Activated T-helper 2 cell treated with anti-CD3 and anti-CD28 coated beads, Interferon-gamma antibody, Interleukin-2, Interleukin-4, amounts not matched to agents 10 μg/mL and 5 μg/mL and 100 μg/mL, durations not matched to agents 14 hours and 24 hours and 36 hours (primary cell): Measurements from ENCODE around the gene NUMA1. TPM values are rescaled to one million over a fixed set of nuclear protein-coding genes. Genes with fewer than 3 reads are reported as not detected.

Experiments
- DNase-seq: peaks from one replicate; pipeline ENCODE4 v3.0.0; 2021; ENCODE audit warnings: low spot score
- H3K27ac Mint-ChIP-seq: one replicate; pipeline ENCODE4 v1.8.0; 2021; ENCODE audit warnings: mixed read lengths
- H3K27me3 Mint-ChIP-seq: one replicate; pipeline ENCODE4 v1.8.0; 2021; ENCODE audit warnings: low read depth, mixed read lengths
- H3K36me3 Mint-ChIP-seq: one replicate; pipeline ENCODE4 v1.8.0; 2021; ENCODE audit warnings: low read depth, mixed read lengths
- H3K4me1 Mint-ChIP-seq: one replicate; pipeline ENCODE4 v1.8.0; 2021; ENCODE audit warnings: low read depth, mixed read lengths
- H3K4me3 Mint-ChIP-seq: one replicate; pipeline ENCODE4 v1.8.0; 2021; ENCODE audit warnings: low read depth, mild to moderate bottlenecking, moderate library complexity, mixed read lengths
- H3K9me3 Mint-ChIP-seq: one replicate; pipeline ENCODE4 v1.8.0; 2021; ENCODE audit warnings: mixed read lengths
- intact Hi-C: fragments of 100-400 bp; cut with micrococcal nuclease; formaldehyde crosslinking; loops from one replicate; pipeline ENCODE4 v1.15.1; 2023
- total RNA-seq: library from RNA; stranded (reverse); gene quantifications from 2 replicates; pipeline ENCODE4 v1.2.3, GENCODE V29; 2022

The NUMA1 gene, protein sequence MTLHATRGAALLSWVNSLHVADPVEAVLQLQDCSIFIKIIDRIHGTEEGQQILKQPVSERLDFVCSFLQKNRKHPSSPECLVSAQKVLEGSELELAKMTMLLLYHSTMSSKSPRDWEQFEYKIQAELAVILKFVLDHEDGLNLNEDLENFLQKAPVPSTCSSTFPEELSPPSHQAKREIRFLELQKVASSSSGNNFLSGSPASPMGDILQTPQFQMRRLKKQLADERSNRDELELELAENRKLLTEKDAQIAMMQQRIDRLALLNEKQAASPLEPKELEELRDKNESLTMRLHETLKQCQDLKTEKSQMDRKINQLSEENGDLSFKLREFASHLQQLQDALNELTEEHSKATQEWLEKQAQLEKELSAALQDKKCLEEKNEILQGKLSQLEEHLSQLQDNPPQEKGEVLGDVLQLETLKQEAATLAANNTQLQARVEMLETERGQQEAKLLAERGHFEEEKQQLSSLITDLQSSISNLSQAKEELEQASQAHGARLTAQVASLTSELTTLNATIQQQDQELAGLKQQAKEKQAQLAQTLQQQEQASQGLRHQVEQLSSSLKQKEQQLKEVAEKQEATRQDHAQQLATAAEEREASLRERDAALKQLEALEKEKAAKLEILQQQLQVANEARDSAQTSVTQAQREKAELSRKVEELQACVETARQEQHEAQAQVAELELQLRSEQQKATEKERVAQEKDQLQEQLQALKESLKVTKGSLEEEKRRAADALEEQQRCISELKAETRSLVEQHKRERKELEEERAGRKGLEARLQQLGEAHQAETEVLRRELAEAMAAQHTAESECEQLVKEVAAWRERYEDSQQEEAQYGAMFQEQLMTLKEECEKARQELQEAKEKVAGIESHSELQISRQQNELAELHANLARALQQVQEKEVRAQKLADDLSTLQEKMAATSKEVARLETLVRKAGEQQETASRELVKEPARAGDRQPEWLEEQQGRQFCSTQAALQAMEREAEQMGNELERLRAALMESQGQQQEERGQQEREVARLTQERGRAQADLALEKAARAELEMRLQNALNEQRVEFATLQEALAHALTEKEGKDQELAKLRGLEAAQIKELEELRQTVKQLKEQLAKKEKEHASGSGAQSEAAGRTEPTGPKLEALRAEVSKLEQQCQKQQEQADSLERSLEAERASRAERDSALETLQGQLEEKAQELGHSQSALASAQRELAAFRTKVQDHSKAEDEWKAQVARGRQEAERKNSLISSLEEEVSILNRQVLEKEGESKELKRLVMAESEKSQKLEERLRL (N-terminal part only)
- total RNA-seq: 162 and 174 TPM in 2 replicates

DNA sequence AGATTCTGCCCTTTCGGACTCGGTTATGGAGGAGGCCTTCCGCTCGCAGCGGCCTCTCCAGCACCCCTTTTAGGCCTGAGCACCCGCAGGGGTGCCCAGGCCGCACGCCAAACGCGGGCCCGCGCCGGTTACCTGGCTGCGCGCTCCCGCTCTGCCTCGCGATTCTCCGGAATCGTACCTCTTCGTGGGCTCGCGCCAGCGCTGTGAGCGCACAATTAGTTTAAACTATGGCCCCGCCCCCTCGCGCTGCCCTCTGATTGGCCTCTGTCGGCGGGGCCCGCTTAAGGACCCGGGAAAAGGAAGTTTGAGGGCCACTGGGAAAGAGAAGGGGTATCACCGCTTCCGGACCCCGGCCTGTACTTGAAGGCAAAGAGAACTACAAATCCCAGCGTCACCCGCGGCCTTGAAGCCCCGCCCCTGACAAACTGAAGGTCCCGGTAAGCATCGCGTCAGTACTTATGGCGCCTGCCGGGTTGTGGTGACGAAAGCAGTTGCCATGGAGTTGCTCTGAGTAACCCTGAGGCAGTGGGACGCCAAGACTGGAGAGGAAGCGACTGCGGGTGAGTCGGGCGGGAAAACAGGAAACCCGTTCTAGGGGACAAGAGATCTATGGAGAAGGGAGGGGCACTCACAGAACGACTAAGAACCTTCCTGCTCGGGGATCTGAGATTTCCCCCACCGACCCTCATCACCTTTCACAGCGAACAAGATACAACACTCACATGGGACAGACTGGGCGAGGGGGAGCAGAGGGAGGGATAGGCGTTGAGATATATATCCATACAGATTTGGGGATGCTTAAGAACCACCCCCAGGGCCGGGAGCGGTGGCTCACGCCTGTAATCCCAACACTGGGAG is at the start of gene NUMA1, which contains the start of gene LRRC51:
NUMA1 (minus strand) TSS at position 217 of the 858 bp plus-strand sequence. CDS start 44,599 bp downstream, outside the sequence.
LRRC51 (plus strand) TSS at position 525 of the 858 bp plus-strand sequence. CDS start 8,234 bp downstream, outside the sequence.
- no peaks in the 10 kb centered on the region for H3K27me3 Mint-ChIP-seq
- H3K4me1 Mint-ChIP-seq: peaks cover 39% of the 10 kb centered on the region
- peak within 1 kb of the TSS; percentile 90 for H3K4me3 Mint-ChIP-seq
- peaks cover 17% of the 10 kb centered on the region for H3K36me3 Mint-ChIP-seq
- DNase-seq: peak; percentile 99
- H3K27ac Mint-ChIP-seq: peak within 1 kb of the TSS; percentile 92
- no peaks in the 10 kb centered on the region for H3K9me3 Mint-ChIP-seq
- intact Hi-C loops: loop anchor here (1.0 to 2.0 kb wide), 7 partner anchors 23 to 354 kb away; partner anchors contain the start of genes ANAPC15, CLPB, LAMTOR1 and RNF121

DNA sequence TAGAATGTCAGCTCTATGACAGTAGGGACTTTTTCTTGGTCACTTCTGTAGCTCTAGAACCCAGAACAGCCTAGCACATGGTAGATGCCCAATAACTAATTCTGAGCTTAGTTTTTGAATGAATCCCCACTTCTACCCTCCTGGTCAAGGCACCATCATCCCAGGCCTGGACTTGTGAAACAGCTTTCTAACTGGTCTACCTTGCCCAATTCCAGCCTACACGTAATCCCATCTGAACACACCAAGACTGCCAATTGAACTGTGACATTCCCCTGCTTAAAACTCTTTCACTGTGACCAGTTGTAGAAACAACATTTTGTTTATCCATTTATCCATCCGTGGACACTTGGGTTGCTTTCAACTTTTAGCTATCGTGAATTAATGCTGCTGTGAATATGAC is 49.0 kb upstream of the NUMA1 start:
- DNase-seq: no peak
- peaks cover 9% of the 10 kb centered on the region for H3K36me3 Mint-ChIP-seq

DNA sequence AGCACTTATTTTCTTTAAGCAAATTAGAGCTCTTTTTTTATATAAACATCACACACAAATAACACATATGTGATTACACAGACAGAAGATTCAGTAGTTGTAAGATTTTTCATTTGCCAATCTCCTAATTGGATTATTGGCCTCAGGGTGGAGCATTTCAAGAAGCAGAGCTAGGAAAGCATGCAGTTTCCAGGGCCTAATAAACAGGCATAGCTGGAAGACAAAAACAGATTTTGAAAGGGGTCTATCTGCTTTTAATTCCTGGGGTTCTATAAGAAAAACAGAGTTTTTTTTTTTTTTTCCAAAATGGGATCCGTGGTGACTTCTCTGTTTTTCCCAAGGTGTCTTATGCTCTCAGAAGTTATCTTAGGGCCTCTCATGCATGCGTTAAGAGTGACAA is 47.6 kb upstream of the NUMA1 start:
- no peak for DNase-seq
- Mint-ChIP-seq H3K4me1 (peaks cover 1% of the 10 kb centered on the region), H3K27me3 (peaks cover 20% of the 10 kb centered on the region), H3K27ac (no peak overlapping the region), H3K4me3 (no peak overlapping the region), H3K9me3 (peaks cover 20% of the 10 kb centered on the region), H3K36me3 (peaks cover 11% of the 10 kb centered on the region)
- intact Hi-C loops: no loop called here

More for the DNA sequence above, 49.0 kb upstream of the NUMA1 start:
- H3K4me1 Mint-ChIP-seq: no peaks in the 10 kb centered on the region
- no peak overlapping the region for H3K27ac Mint-ChIP-seq
- H3K27me3 Mint-ChIP-seq: peaks cover 25% of the 10 kb centered on the region
- no peak overlapping the region for H3K4me3 Mint-ChIP-seq
- intact Hi-C loops: no loop called here
- peaks cover 20% of the 10 kb centered on the region for H3K9me3 Mint-ChIP-seq

DNA sequence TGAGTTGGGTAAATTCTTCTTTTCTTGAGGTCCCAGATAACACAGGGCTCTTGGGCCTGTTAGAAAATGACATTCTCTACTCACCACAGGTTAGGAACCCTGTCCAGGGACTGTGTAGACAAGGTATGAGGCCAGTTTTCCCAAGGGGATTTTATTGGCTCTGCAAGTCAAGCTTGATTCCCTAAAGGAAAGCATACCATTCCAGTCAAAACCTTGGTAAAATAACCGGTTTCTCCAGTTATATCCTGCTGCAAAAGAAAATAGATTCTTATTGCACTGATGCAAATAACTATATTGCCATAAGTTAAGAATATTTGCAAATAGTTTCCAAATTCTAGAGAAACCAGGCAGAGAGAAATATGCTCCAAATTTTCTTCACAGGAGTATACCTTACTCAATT is 45.6 kb upstream of the NUMA1 start:
- intact Hi-C loops: no loop called here
- Mint-ChIP-seq H3K4me1 (peaks cover 1% of the 10 kb centered on the region), H3K36me3 (peaks cover 11% of the 10 kb centered on the region), H3K27me3 (peaks cover 12% of the 10 kb centered on the region), H3K4me3 (no peak overlapping the region), H3K9me3 (peaks cover 20% of the 10 kb centered on the region), H3K27ac (no peak overlapping the region)
- no peak for DNase-seq

DNA sequence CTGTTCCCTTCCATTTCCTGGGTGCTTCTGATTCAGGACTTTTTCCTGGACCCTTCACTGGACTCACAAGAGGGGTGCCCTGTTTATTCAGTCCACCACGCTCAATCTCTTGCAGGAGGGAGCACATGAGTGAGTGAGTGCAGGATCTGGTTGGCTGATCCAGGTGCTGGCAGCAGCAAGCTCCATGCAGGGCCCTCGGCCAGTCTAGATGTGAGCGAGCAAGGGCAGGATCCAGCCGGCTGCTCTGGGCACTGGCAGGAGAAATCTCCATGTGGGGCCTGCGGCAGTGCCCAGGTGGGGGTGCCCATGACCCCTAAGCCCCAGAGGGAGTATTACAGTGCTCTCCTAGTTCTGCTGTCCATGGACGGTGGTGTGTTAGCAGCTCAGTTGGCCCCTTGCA is 43.7 kb upstream of the NUMA1 start:
- peaks cover 1% of the 10 kb centered on the region for H3K4me1 Mint-ChIP-seq
- no peak overlapping the region for H3K27ac Mint-ChIP-seq
- H3K36me3 Mint-ChIP-seq: peaks cover 8% of the 10 kb centered on the region
- intact Hi-C loops: no loop called here
- H3K9me3 Mint-ChIP-seq: peaks cover 15% of the 10 kb centered on the region
- peaks cover 6% of the 10 kb centered on the region for H3K27me3 Mint-ChIP-seq
- no peak overlapping the region for H3K4me3 Mint-ChIP-seq
- no peak for DNase-seq

DNA sequence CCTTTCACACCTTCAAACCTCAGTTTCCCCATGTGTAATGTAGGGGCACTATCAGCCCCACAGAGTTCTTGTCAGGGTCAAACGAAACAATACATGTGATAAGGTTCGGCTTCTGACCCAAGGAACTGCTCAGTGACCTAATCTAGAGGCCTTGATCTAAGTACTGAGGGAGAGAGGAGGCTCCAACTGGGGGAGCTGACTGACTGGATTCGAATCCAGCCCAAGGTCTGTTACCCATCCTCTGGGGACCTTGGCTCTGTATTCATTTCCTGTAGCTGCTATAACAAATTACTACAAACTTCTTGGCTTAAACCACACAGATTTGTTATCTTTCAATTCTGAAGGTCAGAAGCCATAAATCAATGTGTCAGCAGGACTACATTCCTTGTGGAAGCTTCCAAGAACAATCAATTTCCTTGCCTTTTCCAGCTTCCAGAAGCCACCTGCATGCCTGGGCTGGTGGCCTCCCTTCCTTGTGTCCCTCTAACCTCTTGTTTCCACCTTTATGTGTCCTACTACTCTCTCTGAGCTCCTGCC is 42.8 kb upstream of the NUMA1 start:
- Mint-ChIP-seq H3K27ac (no peak overlapping the region), H3K27me3 (peaks cover 2% of the 10 kb centered on the region)
- intact Hi-C loops: no loop called here

DNA sequence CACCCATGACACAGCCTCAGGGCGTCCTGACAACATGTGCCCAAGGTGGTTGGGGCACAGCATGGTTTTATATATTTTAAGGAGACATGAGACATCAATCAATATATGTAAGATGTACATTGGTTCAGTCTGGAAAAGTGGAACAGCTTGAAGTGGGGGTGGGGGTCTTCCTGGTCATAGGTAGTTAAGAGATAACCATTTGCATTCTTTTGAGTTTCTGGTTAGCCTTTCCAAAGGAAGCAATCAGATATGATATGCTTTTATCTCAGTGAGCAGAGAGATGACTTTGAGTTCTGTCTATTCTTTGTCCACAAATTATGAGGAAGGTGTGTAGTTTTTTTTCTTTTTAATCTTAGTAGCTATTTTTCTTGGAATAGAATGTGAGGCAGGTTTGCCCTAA is 42.3 kb upstream of the NUMA1 start:
- no peak overlapping the region for H3K4me3 Mint-ChIP-seq
- peaks cover 3% of the 10 kb centered on the region for H3K9me3 Mint-ChIP-seq
- peaks cover 2% of the 10 kb centered on the region for H3K27me3 Mint-ChIP-seq
- H3K4me1 Mint-ChIP-seq: peaks cover 1% of the 10 kb centered on the region
- peaks cover 2% of the 10 kb centered on the region for H3K36me3 Mint-ChIP-seq
- DNase-seq: no peak
- no peak overlapping the region for H3K27ac Mint-ChIP-seq
- intact Hi-C loops: no loop called here

More for the DNA sequence above, 42.8 kb upstream of the NUMA1 start:
- no peak for DNase-seq
- peaks cover 7% of the 10 kb centered on the region for H3K9me3 Mint-ChIP-seq
- peaks cover 1% of the 10 kb centered on the region for H3K4me1 Mint-ChIP-seq
- no peak overlapping the region for H3K4me3 Mint-ChIP-seq
- peaks cover 2% of the 10 kb centered on the region for H3K36me3 Mint-ChIP-seq

DNA sequence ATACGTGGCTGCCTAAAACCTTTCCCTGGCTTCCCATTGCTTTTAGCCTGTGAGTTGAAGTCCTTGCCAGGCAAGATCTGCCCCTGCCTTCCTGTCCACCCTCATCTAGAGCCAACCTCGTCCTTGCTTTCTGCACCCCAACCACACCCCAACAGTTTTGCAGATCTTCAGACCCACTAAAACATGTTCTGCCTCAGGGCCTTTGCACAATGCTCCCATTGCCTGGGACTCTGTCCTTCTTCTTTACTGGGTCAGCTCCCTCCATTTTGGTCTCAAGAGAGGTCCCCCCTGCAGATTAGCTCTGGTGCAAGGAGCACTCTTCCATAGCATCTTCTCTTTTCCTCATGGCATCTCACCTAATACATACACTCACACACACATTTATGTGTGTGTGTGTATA is 40.6 kb upstream of the NUMA1 start:
- Mint-ChIP-seq H3K4me3 (no peak overlapping the region), H3K36me3 (peaks cover 2% of the 10 kb centered on the region), H3K27me3 (peaks cover 2% of the 10 kb centered on the region), H3K4me1 (peaks cover 1% of the 10 kb centered on the region), H3K27ac (no peak overlapping the region), H3K9me3 (no peaks in the 10 kb centered on the region)
- DNase-seq: no peak
- intact Hi-C loops: no loop called here

DNA sequence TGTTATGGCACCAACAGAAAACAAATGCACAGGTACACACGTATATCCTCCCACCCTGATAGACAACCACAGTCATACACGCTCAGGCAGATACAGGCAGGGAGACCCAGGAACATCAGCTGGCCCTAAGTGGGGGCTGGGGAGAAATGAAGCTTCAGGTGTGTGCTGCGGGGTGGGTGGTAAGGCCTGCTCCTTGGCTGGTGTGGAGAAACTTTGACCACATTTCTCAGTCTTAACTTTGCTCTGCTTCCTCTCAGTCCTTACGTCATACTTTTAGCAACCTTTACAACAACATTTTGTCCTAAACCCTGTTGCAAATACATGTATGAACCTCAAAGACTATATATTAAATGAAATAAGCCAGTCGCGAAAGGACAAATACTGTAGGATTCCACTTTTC is 38.9 kb upstream of the NUMA1 start:
- no peak overlapping the region for H3K27ac Mint-ChIP-seq
- intact Hi-C loops: no loop called here
- peaks cover under 1% of the 10 kb centered on the region for H3K36me3 Mint-ChIP-seq
- no peak overlapping the region for H3K4me3 Mint-ChIP-seq
- peaks cover 2% of the 10 kb centered on the region for H3K27me3 Mint-ChIP-seq
- DNase-seq: no peak
- H3K9me3 Mint-ChIP-seq: no peaks in the 10 kb centered on the region
- peaks cover 1% of the 10 kb centered on the region for H3K4me1 Mint-ChIP-seq

DNA sequence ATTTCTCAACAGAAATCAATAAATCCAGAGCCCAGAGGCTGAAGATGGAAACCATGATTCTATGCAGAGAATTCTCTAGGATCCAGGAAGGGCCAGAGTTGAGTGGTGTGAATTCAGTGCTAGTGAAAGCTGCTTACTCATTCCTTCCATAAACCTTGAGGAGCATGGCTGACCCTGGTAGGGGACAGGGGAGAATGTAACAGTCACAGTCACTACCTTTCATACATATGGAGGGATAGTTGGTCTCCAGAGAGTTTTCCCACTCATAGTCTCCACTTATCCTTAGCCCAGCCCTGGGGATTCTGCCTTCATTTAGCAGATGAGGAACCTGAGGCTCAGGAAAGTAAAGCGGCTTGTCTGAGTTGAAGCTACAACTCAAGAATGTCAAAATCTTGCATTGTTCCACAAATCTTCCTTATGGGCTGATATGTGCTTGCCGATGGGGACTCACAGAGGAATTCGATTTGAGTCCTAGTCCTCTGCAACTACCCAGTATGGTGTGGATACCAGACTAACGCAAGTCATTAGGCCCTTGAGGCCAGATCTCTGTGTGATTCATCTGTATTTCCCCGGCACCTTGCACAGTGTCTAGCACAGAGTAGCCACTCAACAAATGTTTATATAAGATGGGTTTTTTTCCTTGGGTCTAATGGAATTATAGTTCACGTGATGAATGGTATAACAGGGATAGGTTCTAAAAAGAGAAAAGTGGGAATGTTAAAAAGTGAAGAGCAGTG is 35.8 kb upstream of the NUMA1 start:
- no peaks in the 10 kb centered on the region for H3K27me3 Mint-ChIP-seq

DNA sequence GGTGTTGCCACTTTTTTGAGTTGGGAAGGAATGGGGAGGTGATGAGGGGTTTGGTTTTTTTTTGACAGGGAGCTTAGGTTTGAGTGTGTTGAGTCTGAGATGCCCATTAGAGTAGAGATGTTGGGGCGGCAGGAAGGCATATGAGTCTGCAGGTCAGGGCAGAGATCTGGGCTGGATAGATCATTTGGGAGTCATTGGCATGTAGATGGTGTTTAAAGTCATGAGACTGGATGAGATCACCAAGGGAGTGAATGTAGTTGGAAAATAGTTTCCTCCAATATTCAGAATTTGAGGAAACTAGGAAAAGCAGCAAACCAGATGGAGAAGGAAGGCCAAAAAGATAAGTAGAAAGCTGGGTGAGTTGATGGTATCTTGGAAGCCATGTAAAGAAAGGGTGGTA is 34.2 kb upstream of the NUMA1 start:
- Mint-ChIP-seq H3K27ac (no peak overlapping the region), H3K9me3 (no peaks in the 10 kb centered on the region), H3K4me3 (no peak overlapping the region), H3K4me1 (peaks cover 16% of the 10 kb centered on the region), H3K36me3 (peaks cover 10% of the 10 kb centered on the region), H3K27me3 (no peaks in the 10 kb centered on the region)
- intact Hi-C loops: no loop called here
- no peak for DNase-seq

More for the DNA sequence above, 35.8 kb upstream of the NUMA1 start:
- peaks cover 13% of the 10 kb centered on the region for H3K4me1 Mint-ChIP-seq
- no peak overlapping the region for H3K27ac Mint-ChIP-seq
- H3K36me3 Mint-ChIP-seq: no peaks in the 10 kb centered on the region
- intact Hi-C loops: no loop called here
- no peak overlapping the region for H3K4me3 Mint-ChIP-seq
- no peaks in the 10 kb centered on the region for H3K9me3 Mint-ChIP-seq
- no peak for DNase-seq
